H1 (cell line): ENCODE data around the gene CBFB. TPM values are rescaled to one million over a fixed set of nuclear protein-coding genes. Genes with fewer than 3 reads are reported as not detected.

Experiments used
- CTCF ChIA-PET: fragments of 300-600 bp; sonication (Branson Sonifier 250); formaldehyde crosslinking; loops from one replicate; lab custom pipeline; 2021; ENCODE audit not compliant: partially characterized antibody; lab: Charles Lee
- POLR2A ChIA-PET: fragments of 300-600 bp; sonication (Branson Sonifier 250); formaldehyde crosslinking; loops from one replicate; lab custom pipeline; 2021; ENCODE audit warnings: inconsistent platforms; ENCODE audit not compliant: partially characterized antibody; lab: Charles Lee
- DNase-seq, 2 experiments: peaks; one replicate each; pipeline versions ENCODE4 v3.0.0 to v3.0.0-alpha.2; 2010 to 2022; ENCODE audit warnings: low spot score in 2 of 2, low read depth in 1 of 2, mixed read lengths in 1 of 2
- FAIRE-seq: peaks from 2 replicates; lab custom pipeline; 2011; peaks lifted over from hg19 to GRCh38; lab: Jason Lieb, UNC
- H2AFZ ChIP-seq: 2 replicates; pipeline ENCODE4 v1.8.1; 2012; ENCODE audit warnings: low read length, inconsistent platforms
- H2AK5ac ChIP-seq: 2 replicates; pipeline ENCODE4 v1.6.1; 2013; ENCODE audit warnings: low read depth, low read length
- H2BK120ac ChIP-seq: replicated peaks from 2 replicates; pipeline ENCODE3; 2013; ENCODE audit warnings: low read depth, low read length, inconsistent platforms
- H2BK12ac ChIP-seq: 2 replicates; pipeline ENCODE4 v1.6.1; 2013; ENCODE audit warnings: low read depth, low read length
- H2BK15ac ChIP-seq: 2 replicates; pipeline ENCODE4 v1.6.1; 2013; ENCODE audit warnings: low read length
- H2BK20ac ChIP-seq: 2 replicates; pipeline ENCODE4 v1.6.1; 2013; ENCODE audit warnings: low read length
- H2BK5ac ChIP-seq: 2 replicates; pipeline ENCODE4 v1.6.1; 2013; ENCODE audit warnings: low read depth, low read length
- H3K14ac ChIP-seq: 2 replicates; pipeline ENCODE4 v1.6.1; 2013; ENCODE audit warnings: inconsistent platforms; ENCODE audit not compliant: insufficient read length
- H3K18ac ChIP-seq: 2 replicates; pipeline ENCODE4 v1.6.1; 2013; ENCODE audit warnings: low read length; ENCODE audit errors: extremely low read depth
- H3K23ac ChIP-seq: 2 replicates; pipeline ENCODE4 v1.6.1; 2013; ENCODE audit warnings: inconsistent platforms; ENCODE audit not compliant: insufficient read length
- H3K23me2 ChIP-seq: 2 replicates; pipeline ENCODE4 v1.6.1; 2013; ENCODE audit warnings: low read depth, low read length
- H3K27ac ChIP-seq: 2 replicates; pipeline ENCODE4 v1.6.1; 2011; ENCODE audit warnings: low read depth, low read length, inconsistent platforms
- H3K27me3 ChIP-seq, 4 experiments: replicated peaks in 1 of 4; 1 replicate in 1 of 4; 2 replicates in 3 of 4; pipeline versions ENCODE4 v1.6.1 to v1.8.1; 2011 to 2013; ENCODE audit warnings: low read length in 3 of 4, mild to moderate bottlenecking in 3 of 4, inconsistent platforms in 2 of 4, mixed read lengths in 2 of 4, moderate library complexity in 1 of 4; ENCODE audit not compliant: control insufficient read depth in 3 of 4, insufficient read depth in 3 of 4; ENCODE audit errors: extremely low read depth in 1 of 4
- H3K36me3 ChIP-seq, 4 experiments: 2 replicates each; pipeline versions ENCODE4 v1.6.1 to v1.8.1; 2011 to 2013; ENCODE audit warnings: mild to moderate bottlenecking in 4 of 4, low read length in 3 of 4, moderate library complexity in 2 of 4, control low read depth in 1 of 4, inconsistent platforms in 1 of 4; ENCODE audit not compliant: insufficient read depth in 4 of 4, control insufficient read depth in 2 of 4
- H3K4ac ChIP-seq: replicated peaks from 2 replicates; pipeline ENCODE3; 2013; ENCODE audit warnings: low read length, low read depth, mixed read lengths, inconsistent platforms; ENCODE audit not compliant: insufficient read length
- H3K4me1 ChIP-seq, 4 experiments: replicated peaks in 1 of 4; 1 replicate in 1 of 4; 2 replicates in 3 of 4; pipeline versions ENCODE4 v1.6.1 to v1.8.1; 2011 to 2013; ENCODE audit warnings: low read length in 3 of 4, inconsistent platforms in 2 of 4, mixed read lengths in 1 of 4; ENCODE audit not compliant: insufficient read depth in 4 of 4, control insufficient read depth in 3 of 4
- H3K4me2 ChIP-seq, 2 experiments: 2 replicates each; pipeline versions ENCODE4 v1.6.1 to v1.8.1; 2011 to 2013; ENCODE audit warnings: low read depth in 2 of 2, low read length in 2 of 2, control low read depth in 1 of 2, inconsistent platforms in 1 of 2, mild to moderate bottlenecking in 1 of 2; ENCODE audit not compliant: insufficient read depth in 1 of 2
- H3K4me3 ChIP-seq, 4 experiments: fragments of 200-600, 300-600 bp in 1 of 4; sonication (generic), shearing (Covaris generic), sonication (Bioruptor Twin) in 1 of 4; 2 replicates each; pipeline versions ENCODE4 v1.5.1 to v1.8.1; 2011 to 2016; ENCODE audit warnings: low read length in 4 of 4, low read depth in 3 of 4, control low read depth in 2 of 4, inconsistent platforms in 2 of 4, mild to moderate bottlenecking in 2 of 4, mixed read lengths in 1 of 4, moderate library complexity in 1 of 4; ENCODE audit not compliant: insufficient read depth in 2 of 4; ENCODE audit errors: extremely low read depth in 1 of 4
- H3K56ac ChIP-seq: replicated peaks from 2 replicates; pipeline ENCODE3; 2013; ENCODE audit warnings: low read depth, mild to moderate bottlenecking, mixed read lengths, low read length, inconsistent platforms; ENCODE audit not compliant: insufficient read length
- H3K79me1 ChIP-seq: 2 replicates; pipeline ENCODE4 v1.6.1; 2013; ENCODE audit warnings: low read depth, low read length, control low read depth
- H3K79me2 ChIP-seq, 2 experiments: 2 replicates each; pipeline versions ENCODE4 v1.6.1 to v1.8.1; 2012 to 2013; ENCODE audit warnings: low read length in 2 of 2, mild to moderate bottlenecking in 2 of 2, inconsistent platforms in 1 of 2; ENCODE audit not compliant: insufficient read depth in 2 of 2, control insufficient read depth in 1 of 2
- H3K9ac ChIP-seq, 4 experiments: replicated peaks in 1 of 4; 1 replicate in 1 of 4; 2 replicates in 3 of 4; pipeline versions ENCODE4 v1.6.1 to v1.8.1; 2011 to 2013; ENCODE audit warnings: low read depth in 3 of 4, low read length in 3 of 4, control low read depth in 2 of 4, mild to moderate bottlenecking in 2 of 4, moderate library complexity in 2 of 4, inconsistent platforms in 1 of 4; ENCODE audit errors: extremely low read depth in 1 of 4
- H3K9me3 ChIP-seq, 2 experiments: 2 replicates each; pipeline versions ENCODE4 v1.6.1 to v1.8.1; 2012 to 2013; ENCODE audit warnings: mild to moderate bottlenecking in 2 of 2, moderate library complexity in 2 of 2, control low read depth in 1 of 2, inconsistent platforms in 1 of 2, low read depth in 1 of 2, low read length in 1 of 2, mixed read lengths in 1 of 2; ENCODE audit not compliant: insufficient read depth in 2 of 2
- H4K20me1 ChIP-seq, 2 experiments: replicated peaks in 1 of 2; 2 replicates each; pipeline versions ENCODE3 to v1.8.1; 2011 to 2013; ENCODE audit warnings: inconsistent platforms in 2 of 2, low read length in 2 of 2, mild to moderate bottlenecking in 1 of 2; ENCODE audit not compliant: insufficient read depth in 2 of 2, control insufficient read depth in 1 of 2
- H4K5ac ChIP-seq: 2 replicates; pipeline ENCODE4 v1.6.1; 2013; ENCODE audit warnings: low read length, low read depth, mixed read lengths, inconsistent platforms; ENCODE audit not compliant: insufficient read length
- H4K8ac ChIP-seq: 2 replicates; pipeline ENCODE4 v1.8.0; 2013; ENCODE audit warnings: mild to moderate bottlenecking, moderate library complexity, low read length, inconsistent platforms; ENCODE audit not compliant: insufficient read depth; ENCODE audit errors: extremely low read depth
- H4K91ac ChIP-seq: replicated peaks from 2 replicates; pipeline ENCODE3; 2013; ENCODE audit warnings: low read length, mixed read lengths, inconsistent platforms; ENCODE audit not compliant: insufficient read length
- EZH2 ChIP-seq: fragments of 200-600 bp; sonication (generic); IDR thresholded peaks from 2 replicates; pipeline ENCODE4 v1.7.1; 2012; ENCODE audit warnings: low read depth, mild to moderate bottlenecking, moderate library complexity, low read length, inconsistent platforms; ENCODE audit not compliant: severe bottlenecking
- NRF1 ChIP-seq: IDR thresholded peaks from 2 replicates; pipeline ENCODE4 v1.6.1; 2011; ENCODE audit warnings: mild to moderate bottlenecking, low read depth, low read length, improper control_type of control experiment
- POU5F1 ChIP-seq: IDR thresholded peaks from 2 replicates; pipeline ENCODE4 v1.6.1; 2011; ENCODE audit warnings: low read depth, mild to moderate bottlenecking, low read length, moderate library complexity
- SIX5 ChIP-seq: IDR thresholded peaks from 2 replicates; pipeline ENCODE4 v1.6.1; 2011; ENCODE audit warnings: mild to moderate bottlenecking, low read depth, low read length
- SP1 ChIP-seq: IDR thresholded peaks from 2 replicates; pipeline ENCODE4 v1.6.1; 2011; ENCODE audit warnings: low read depth, low read length
- SUZ12 ChIP-seq: fragments of 200-600 bp; sonication (generic); IDR thresholded peaks from 2 replicates; pipeline ENCODE4 v1.6.1; 2012; ENCODE audit warnings: mild to moderate bottlenecking, inconsistent platforms, low read length, moderate library complexity, mixed read lengths
- WGBS, 2 experiments: shearing (Covaris generic) in 1 of 2; methylation state at CpG; one replicate each; pipeline versions ENCODE4 v1.1.6 to v1.1.7; 2013 to 2015; ENCODE audit warnings: low lambda C conversion rate in 2 of 2, mixed read lengths in 2 of 2, inconsistent platforms in 1 of 2, low coverage in 1 of 2, missing lambda C conversion rate in 1 of 2; ENCODE audit not compliant: insufficient replicate concordance in 2 of 2, insufficient coverage in 1 of 2, insufficient read length in 1 of 2; ENCODE audit errors: extremely low coverage in 1 of 2, missing lambda C conversion rate in 1 of 2; 5-methylcytosine and 5-hydroxymethylcytosine counted together
- polyA plus RNA-seq, 7 experiments: library from polyadenylated mRNA; depleted of rRNA in 3 of 7; stranded (reverse) in 5 of 7; unstranded in 2 of 7; fragments of >200 nt in 5 of 7; fragments of 200-250 nt in 2 of 7; gene quantifications; 1 replicate in 5 of 7; 2 replicates in 1 of 7; 4 replicates in 1 of 7; pipeline versions ENCODE4 v1.2.1 to v1.2.3, GENCODE V29; 2011 to 2013; ENCODE audit warnings: missing spikeins in 2 of 7, mixed read lengths in 2 of 7
- total RNA-seq: library from RNA; stranded (reverse); fragmentation: NEBNext Ultra II Directional; extraction: Animal tissue kit (Norgen Biotek cat#: 25700); gene quantifications from 2 replicates; pipeline ENCODE4 v1.2.1, GENCODE V29; 2021
- TF ChIP-seq, protein P1 (sequence below): IDR thresholded peaks from 2 replicates; pipeline ENCODE4 v1.6.1; 2012; ENCODE audit warnings: inconsistent platforms

Gene CBFB
- total and polyA plus RNA-seq, 2 of the 8 experiments (the other 6 are each of a cell fraction or from before 2014, with no cell fraction given): 11.5 to 31.6 TPM

DNA sequence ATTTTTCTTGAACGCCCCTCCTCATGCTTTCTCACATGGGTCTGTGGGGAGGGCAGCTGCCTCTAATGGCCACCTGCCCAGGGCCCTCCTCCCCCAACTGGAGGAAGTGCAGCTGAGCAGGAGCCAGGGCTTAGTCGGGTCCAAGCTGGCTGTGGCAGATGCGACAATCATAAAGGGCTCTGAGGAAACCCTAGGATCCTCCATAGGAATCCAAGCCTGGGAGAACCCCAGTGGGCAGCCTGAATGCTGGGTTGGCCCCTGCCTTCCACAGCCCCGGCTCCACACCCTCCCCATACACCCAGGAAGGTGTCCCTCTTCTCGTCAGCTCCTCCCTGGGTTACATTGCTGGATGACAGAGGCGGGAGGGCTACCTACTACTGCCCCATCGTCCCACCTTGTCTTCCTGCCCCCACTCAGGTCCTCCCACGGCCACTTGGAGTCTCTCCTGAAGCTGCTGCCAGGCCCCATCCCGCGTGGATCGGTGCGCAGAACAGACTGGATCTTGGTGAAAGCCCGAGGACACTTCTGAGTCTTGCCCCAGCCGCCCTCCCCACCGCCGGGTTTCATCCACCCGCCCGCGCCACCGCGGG lies 15.6 kb upstream of the CBFB start:
- DNase-seq (no peak), FAIRE-seq (no peak)
- peak overlapping the region; percentile 21 to 61 (median 40); a peak in 7 of 8 replicates for H3K4me3 ChIP-seq
- H2BK15ac ChIP-seq: no peak overlapping the region; the same call in 1 of the 2 replicates
- H3K79me1 ChIP-seq: no peaks in the 10 kb centered on the region
- peaks cover 16 to 37% (median 29%) of the 10 kb centered on the region in 4 experiments for H3K27me3 ChIP-seq
- H3K27ac ChIP-seq: no peak overlapping the region
- H3K23ac ChIP-seq: no peak overlapping the region
- WGBS, 2 experiments: 17% methylated on average over 16 of the region's 21 CpGs; no CpG with 5 or more reads in 1 of the 2 experiments
- H3K14ac ChIP-seq: no peak overlapping the region
- H4K91ac ChIP-seq: no peak overlapping the region
- peaks cover 0 to 6% (median 4%) of the 10 kb centered on the region in 4 experiments; a peak in 4 of 7 replicates for H3K4me1 ChIP-seq
- POLR2A ChIA-PET: interaction anchor here (1.3 to 1.4 kb wide), 3 partner anchors 11 to 89 kb away, joined by 4 read pairs; no protein-coding TSS in a partner anchor
- H2AFZ ChIP-seq: no peak overlapping the region
- H2BK12ac ChIP-seq: no peak overlapping the region
- TF ChIP-seq EZH2 (peak; percentile 44), NRF1 (no peak), SP1 (no peak), SIX5 (no peak), SUZ12 (no peak), POU5F1 (no peak)
- TF ChIP-seq, protein P1, sequence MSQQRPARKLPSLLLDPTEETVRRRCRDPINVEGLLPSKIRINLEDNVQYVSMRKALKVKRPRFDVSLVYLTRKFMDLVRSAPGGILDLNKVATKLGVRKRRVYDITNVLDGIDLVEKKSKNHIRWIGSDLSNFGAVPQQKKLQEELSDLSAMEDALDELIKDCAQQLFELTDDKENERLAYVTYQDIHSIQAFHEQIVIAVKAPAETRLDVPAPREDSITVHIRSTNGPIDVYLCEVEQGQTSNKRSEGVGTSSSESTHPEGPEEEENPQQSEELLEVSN: no peak
- H2BK120ac ChIP-seq: no peak overlapping the region
- H4K5ac ChIP-seq: no peak overlapping the region
- CTCF ChIA-PET: interaction anchor here (0.6 to 10.2 kb wide), 37 partner anchors 9 to 273 kb away, joined by 3 to 89 read pairs (median 4); partner anchors contain the start of genes CES3, ELMO3, FBXL8 and NOL3
- no peaks in the 10 kb centered on the region for H4K20me1 ChIP-seq
- H3K36me3 ChIP-seq: no peaks in the 10 kb centered on the region
- peak overlapping the region; percentile 62 to 77 for H3K4me2 ChIP-seq
- H3K23me2 ChIP-seq: peaks cover 11% of the 10 kb centered on the region; the same call in 1 of the 2 replicates
- no peaks in the 10 kb centered on the region for H3K9me3 ChIP-seq
- no peak overlapping the region for H3K9ac ChIP-seq
- no peak overlapping the region for H2BK20ac ChIP-seq
- no peak overlapping the region for H2BK5ac ChIP-seq
- H3K56ac ChIP-seq: no peak overlapping the region
- peak overlapping the region; percentile 39 for H4K8ac ChIP-seq
- no peaks in the 10 kb centered on the region for H3K79me2 ChIP-seq
- H2AK5ac ChIP-seq: no peak overlapping the region
- H3K18ac ChIP-seq: no peak overlapping the region
- H3K4ac ChIP-seq: no peak overlapping the region
